Hepatocyte (in vitro differentiated cells): ENCODE results near the gene AP1AR. TPM values are rescaled to one million over a fixed set of nuclear protein-coding genes. Genes with fewer than 3 reads are reported as not detected.

ENCODE experiments used
- DNase-seq: peaks from one replicate; pipeline ENCODE4 v3.0.0-alpha.2; 2016; ENCODE audit warnings: low spot score
- H2AFZ ChIP-seq: fragments of 200-600 bp; sonication (generic); 2 replicates; pipeline ENCODE4 v1.6.0; 2016; ENCODE audit warnings: antibody characterized with exemption, mild to moderate bottlenecking
- H3K27ac ChIP-seq: fragments of 200-600 bp; sonication (generic); 2 replicates; pipeline ENCODE4 v1.5.1; 2016; ENCODE audit warnings: mild to moderate bottlenecking
- H3K27me3 ChIP-seq: fragments of 200-600 bp; sonication (generic); 2 replicates; pipeline ENCODE4 v1.6.1; 2016
- H3K36me3 ChIP-seq: fragments of 200-600 bp; sonication (generic); replicated peaks from 2 replicates; pipeline ENCODE4 v1.5.1; 2016; ENCODE audit warnings: low read depth; ENCODE audit not compliant: insufficient read depth
- H3K4me1 ChIP-seq: fragments of 200-600 bp; sonication (generic); 2 replicates; pipeline ENCODE4 v1.5.1; 2016; ENCODE audit warnings: mild to moderate bottlenecking, moderate library complexity; ENCODE audit not compliant: insufficient read depth
- H3K4me2 ChIP-seq: fragments of 200-600 bp; sonication (generic); 2 replicates; pipeline ENCODE4 v1.6.0; 2016
- H3K4me3 ChIP-seq: fragments of 200-600 bp; sonication (generic); 2 replicates; pipeline ENCODE4 v1.5.1; 2016; ENCODE audit warnings: mild to moderate bottlenecking
- H3K79me2 ChIP-seq: fragments of 200-600 bp; sonication (generic); 2 replicates; pipeline ENCODE4 v1.6.0; 2017; ENCODE audit warnings: mild to moderate bottlenecking
- H3K9me2 ChIP-seq: fragments of 200-600 bp; sonication (generic); replicated peaks from 2 replicates; pipeline ENCODE4 v1.6.0; 2017; ENCODE audit warnings: mild to moderate bottlenecking; ENCODE audit not compliant: insufficient read depth
- H3K9me3 ChIP-seq: fragments of 200-600 bp; sonication (generic); 2 replicates; pipeline ENCODE4 v1.5.1; 2016; ENCODE audit warnings: low read depth, mild to moderate bottlenecking
- H4K20me1 ChIP-seq: fragments of 200-600 bp; sonication (generic); 2 replicates; pipeline ENCODE4 v1.6.0; 2016; ENCODE audit warnings: mild to moderate bottlenecking; ENCODE audit not compliant: insufficient read depth, poor library complexity, severe bottlenecking
- CTCF ChIP-seq: fragments of 200-600 bp; sonication (generic); IDR thresholded peaks from 2 replicates; pipeline ENCODE4 v1.5.1; 2016; ENCODE audit warnings: antibody characterized with exemption, mild to moderate bottlenecking; ENCODE audit not compliant: poor library complexity
- EZH2 ChIP-seq: fragments of 200-600 bp; sonication (generic); IDR thresholded peaks from 2 replicates; pipeline ENCODE4 v1.6.1; 2016; ENCODE audit warnings: antibody characterized with exemption, mild to moderate bottlenecking, borderline replicate concordance
- EZH2phosphoT487 ChIP-seq: fragments of 200-600 bp; sonication (generic); IDR thresholded peaks from one replicate; pipeline ENCODE4 v1.6.1; 2018; ENCODE audit warnings: antibody characterized with exemption, mild to moderate bottlenecking, low read depth, moderate library complexity; ENCODE audit not compliant: unreplicated experiment, severe bottlenecking
- WGBS: methylation state at CpG from one replicate; pipeline ENCODE4 v1.1.6; 2016; ENCODE audit warnings: low lambda C conversion rate; ENCODE audit errors: missing lambda C conversion rate; 5-methylcytosine and 5-hydroxymethylcytosine counted together
- polyA plus RNA-seq: library from polyadenylated mRNA; unstranded; fragments of >200 nt; fragmentation: Nextera tagmentation; extraction: Ambion mirVana; gene quantifications from 2 replicates; pipeline ENCODE4 v1.2.1, GENCODE V29; 2016
- total RNA-seq: library from RNA; depleted of rRNA; stranded (reverse); fragments of >200 nt; gene quantifications from 2 replicates; pipeline ENCODE4 v1.2.3, GENCODE V29; 2014

AP1AR gene
- total and polyA plus RNA-seq, 2 experiments from 2014 or later = 22.6 to 48.1 TPM

GRCh38 chr4:112236040-112236439 is 4.5 kb downstream of the AP1AR start:
- no peak overlapping the region for H3K4me2 ChIP-seq

DNA sequence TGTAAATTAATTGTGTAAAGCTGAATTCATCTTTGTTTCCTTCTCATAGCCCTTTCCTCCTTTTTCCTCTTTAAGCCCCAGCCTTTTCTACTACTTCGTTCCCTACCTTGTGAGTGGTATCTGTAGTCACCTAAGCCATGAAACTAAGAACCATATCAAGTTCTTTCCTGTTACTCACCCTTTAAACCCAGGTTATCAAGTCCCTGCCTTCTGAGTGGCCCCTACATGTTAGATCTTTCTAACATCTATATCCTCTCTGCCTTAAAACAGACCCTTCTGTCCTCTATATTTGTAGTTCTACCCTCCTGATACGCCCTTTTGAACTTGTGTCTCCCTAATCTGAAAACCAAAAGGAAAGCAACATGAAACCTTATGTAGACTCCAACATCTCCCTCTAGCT is 7.2 kb downstream of the AP1AR start:
- H3K27me3 ChIP-seq = no peaks in the 10 kb centered on the region
- peaks cover 97% of the 10 kb centered on the region for H3K79me2 ChIP-seq
- no peak overlapping the region for H2AFZ ChIP-seq
- no peak overlapping the region for H3K4me2 ChIP-seq
- WGBS = 92% methylated on average over 2 of the region's 2 CpGs
- H3K9me2 ChIP-seq = no peaks in the 10 kb centered on the region
- no peaks in the 10 kb centered on the region for H4K20me1 ChIP-seq
- TF ChIP-seq CTCF (no peak), EZH2phosphoT487 (no peak), EZH2 (no peak)
- no peak for DNase-seq
- H3K27ac ChIP-seq = no peak overlapping the region
- no peak overlapping the region for H3K4me3 ChIP-seq
- no peaks in the 10 kb centered on the region for H3K9me3 ChIP-seq
- H3K36me3 ChIP-seq = no peaks in the 10 kb centered on the region
- peaks cover 7% of the 10 kb centered on the region for H3K4me1 ChIP-seq

More at GRCh38 chr4:112236040-112236439, 4.5 kb downstream of the AP1AR start:
- H3K9me3 ChIP-seq = no peaks in the 10 kb centered on the region
- peaks cover 84% of the 10 kb centered on the region for H3K79me2 ChIP-seq
- H3K27ac ChIP-seq = no peak overlapping the region
- peaks cover 9% of the 10 kb centered on the region for H3K4me1 ChIP-seq
- no peak overlapping the region for H2AFZ ChIP-seq
- DNase-seq = no peak
- no peak for TF ChIP-seq EZH2
- TF ChIP-seq CTCF = no peak
- TF ChIP-seq EZH2phosphoT487 = no peak
- no peaks in the 10 kb centered on the region for H3K9me2 ChIP-seq
- no peaks in the 10 kb centered on the region for H3K36me3 ChIP-seq
- 96% methylated on average over 2 of the region's 2 CpGs for WGBS
- no peaks in the 10 kb centered on the region for H3K27me3 ChIP-seq
- H3K4me3 ChIP-seq = no peak overlapping the region
- H4K20me1 ChIP-seq = no peaks in the 10 kb centered on the region

- no peaks in the 10 kb centered on the region for H3K9me3 ChIP-seq
- no peak overlapping the region for H3K4me2 ChIP-seq
Observed at GRCh38 chr4:112245383-112245782, 13.8 kb downstream of the AP1AR start.

More at GRCh38 chr4:112245383-112245782, 13.8 kb downstream of the AP1AR start:
- peaks cover 96% of the 10 kb centered on the region for H3K79me2 ChIP-seq
- H3K9me2 ChIP-seq = no peaks in the 10 kb centered on the region
- H3K4me1 ChIP-seq = no peaks in the 10 kb centered on the region
- WGBS = 98% methylated on average over 2 of the region's 2 CpGs
- no peak overlapping the region for H3K27ac ChIP-seq
- peaks cover 7% of the 10 kb centered on the region for H4K20me1 ChIP-seq
- no peak overlapping the region for H2AFZ ChIP-seq
- no peaks in the 10 kb centered on the region for H3K36me3 ChIP-seq
- no peaks in the 10 kb centered on the region for H3K27me3 ChIP-seq
- no peak overlapping the region for H3K4me3 ChIP-seq
- TF ChIP-seq CTCF = no peak
- no peak for TF ChIP-seq EZH2phosphoT487
- TF ChIP-seq EZH2 = no peak
- DNase-seq = no peak
